OCI-LY7 (cell line): ENCODE results near the gene ULBP3. TPM values are rescaled to one million over a fixed set of nuclear protein-coding genes. Genes with fewer than 3 reads are reported as not detected.
"Not testable (repeated sequence)": the region's sequence is repeated elsewhere in the genome, so short reads cannot be mapped to it uniquely, and the experiment has no call there.

Source experiments
- BruUV-seq: library from RNA; stranded (reverse); fragments of 400-500 nt; replicated peaks from 2 replicates; lab custom pipeline; 2021; lab: Mats Ljungman, UMichigan
- CTCF ChIA-PET: fragments of 300-600 bp; sonication (Branson Sonifier 250); formaldehyde crosslinking; loops from one replicate; lab custom pipeline; 2022; ENCODE audit warnings: antibody characterized with exemption; ENCODE audit not compliant: unreplicated experiment; lab: Charles Lee
- POLR2A ChIA-PET: fragments of 300-600 bp; sonication (Branson Sonifier 250); formaldehyde crosslinking; loops from one replicate; lab custom pipeline; 2022; ENCODE audit warnings: antibody characterized with exemption; lab: Charles Lee
- DNase-seq: peaks from one replicate; pipeline ENCODE4 v3.0.0-alpha.2; 2015; ENCODE audit warnings: low spot score
- H2AFZ ChIP-seq: fragments of 200-600 bp; sonication (generic), shearing (Covaris generic); 2 replicates; pipeline ENCODE4 v1.6.1; 2014; ENCODE audit warnings: mild to moderate bottlenecking, antibody characterized with exemption, low read length, moderate library complexity
- H3K27ac ChIP-seq: fragments of 200-600 bp; sonication (generic); 2 replicates; pipeline ENCODE4 v1.5.1; 2014; ENCODE audit warnings: mixed run types, low read depth, mild to moderate bottlenecking, moderate library complexity, low read length, inconsistent platforms; ENCODE audit not compliant: poor library complexity, severe bottlenecking
- H3K36me3 ChIP-seq: fragments of 200-600 bp; sonication (generic); 2 replicates; pipeline ENCODE4 v1.6.1; 2014; ENCODE audit warnings: mild to moderate bottlenecking, antibody characterized with exemption, low read length, moderate library complexity, mixed read lengths; ENCODE audit not compliant: insufficient read depth
- H3K4me1 ChIP-seq: fragments of 200-600 bp; sonication (generic); 2 replicates; pipeline ENCODE4 v1.5.1; 2014; ENCODE audit warnings: mild to moderate bottlenecking, low read length; ENCODE audit not compliant: insufficient read depth, poor library complexity, severe bottlenecking
- H3K4me2 ChIP-seq: fragments of 200-600 bp; sonication (generic); 2 replicates; pipeline ENCODE4 v1.6.1; 2014; ENCODE audit warnings: mild to moderate bottlenecking, low read length
- H3K4me3 ChIP-seq: fragments of 200-600 bp; sonication (generic); 2 replicates; pipeline ENCODE4 v1.5.1; 2014; ENCODE audit warnings: mild to moderate bottlenecking, low read depth, low read length; ENCODE audit not compliant: poor library complexity, severe bottlenecking
- H3K79me2 ChIP-seq: fragments of 200-600 bp; sonication (generic); 2 replicates; pipeline ENCODE4 v1.6.1; 2016; ENCODE audit warnings: low read depth, mild to moderate bottlenecking, low read length, moderate library complexity, mixed read lengths; ENCODE audit not compliant: insufficient read depth
- H3K9me2 ChIP-seq: fragments of 200-600 bp; sonication (generic); 2 replicates; pipeline ENCODE4 v1.6.1; 2016; ENCODE audit warnings: mild to moderate bottlenecking, low read length, mixed read lengths; ENCODE audit not compliant: insufficient read depth
- H3K9me3 ChIP-seq: fragments of 200-600 bp; sonication (generic); 2 replicates; pipeline ENCODE4 v1.6.1; 2014; ENCODE audit warnings: mild to moderate bottlenecking, mixed run types, low read length, mixed read lengths
- H4K20me1 ChIP-seq: fragments of 200-600 bp; sonication (generic); 2 replicates; pipeline ENCODE4 v1.6.1; 2014; ENCODE audit warnings: mild to moderate bottlenecking, antibody characterized with exemption, low read length, moderate library complexity, mixed read lengths; ENCODE audit not compliant: insufficient read depth
- intact Hi-C: fragments of 100-400 bp; cut with micrococcal nuclease; formaldehyde crosslinking; loops from one replicate; pipeline ENCODE4 v1.10.0; 2022; ENCODE audit not compliant: unreplicated experiment
- total RNA-seq, 2 experiments: library from RNA; depleted of rRNA in 1 of 2; stranded (reverse); fragments of >200 nt in 1 of 2; shearing (Covaris generic) in 1 of 2; gene quantifications; 2 replicates each; pipeline ENCODE4 v1.2.3, GENCODE V29; 2014 to 2022

ULBP3 gene
- total RNA-seq, 2 experiments from 2014 or later, result 3.5 to 4.3 TPM

DNA sequence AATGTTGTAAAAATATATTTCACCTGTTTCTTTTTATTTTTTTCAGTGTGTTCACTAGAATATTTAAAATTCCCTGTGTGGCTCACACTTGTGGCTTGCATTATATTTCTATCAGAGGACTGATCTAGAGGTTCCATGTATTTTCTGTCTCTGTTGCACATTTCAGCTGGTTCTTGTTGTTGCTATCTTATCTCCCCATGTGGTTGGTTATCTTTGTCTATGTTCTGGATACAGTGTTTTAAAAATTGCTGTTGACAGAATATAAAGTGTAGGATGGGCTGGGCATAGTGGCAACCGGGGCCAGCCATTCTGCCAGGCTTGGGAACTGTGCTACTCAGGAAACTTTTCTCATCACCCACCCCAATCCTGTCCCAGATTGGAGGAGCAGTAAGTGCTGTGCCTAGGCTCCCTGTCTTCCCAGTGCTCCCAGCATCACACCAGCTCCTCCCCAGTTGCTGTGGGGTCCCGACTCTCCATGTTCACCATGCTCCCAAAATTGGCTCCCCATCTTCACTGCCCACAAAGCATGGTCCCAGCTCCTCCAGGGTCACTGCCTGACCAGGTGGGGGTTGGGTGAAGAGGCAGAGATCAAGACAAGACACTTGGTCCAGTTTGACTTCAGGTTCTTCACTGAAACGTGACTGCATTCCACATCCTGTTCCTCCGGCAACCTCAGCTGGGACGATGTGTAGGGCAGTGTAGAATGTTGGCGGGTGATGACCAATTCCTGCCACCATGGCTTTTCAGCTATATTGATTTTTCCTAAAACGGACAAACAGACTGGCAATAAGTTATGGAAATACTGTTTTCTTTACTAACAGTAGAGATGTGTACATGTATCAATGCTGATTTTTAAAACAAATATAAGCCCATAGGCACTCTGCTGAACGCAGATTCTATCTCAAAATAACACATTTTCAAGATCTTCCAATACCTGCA lies 55.8 kb downstream of the ULBP3 start:
- BruUV-seq, CTCF ChIA-PET, H3K4me2 ChIP-seq, DNase-seq, H3K4me1 ChIP-seq, H3K9me3 ChIP-seq, intact Hi-C loops, H2AFZ ChIP-seq, H3K79me2 ChIP-seq, H3K36me3 ChIP-seq, H3K27ac ChIP-seq, H3K9me2 ChIP-seq, H3K4me3 ChIP-seq, H4K20me1 ChIP-seq: not testable (repeated sequence)
- POLR2A ChIA-PET, result interaction anchor here (0.7 kb wide), 1 partner anchor 357 kb away, joined by 3 read pairs; no protein-coding TSS in a partner anchor

Other genes with a start within 250 kb of the ULBP3 start
- gene LRP11, start 204.8 kb downstream of the ULBP3 start, total RNA-seq (2014; rRNA removed; shearing (Covaris generic)), result 1.1 and 1.5 TPM in 2 replicates
- gene LRP11, start 204.8 kb downstream of the ULBP3 start, total RNA-seq (2022), result 1.2 and 1.5 TPM in 2 replicates
- not detected in 2 replicates for gene RAET1E, start 171.0 kb downstream of the ULBP3 start, total RNA-seq (2014; rRNA removed; shearing (Covaris generic))
- not detected in 2 replicates for gene RAET1E, start 171.0 kb downstream of the ULBP3 start, total RNA-seq (2022)
- gene RAET1G, start 146.0 kb downstream of the ULBP3 start, total RNA-seq (2014; rRNA removed; shearing (Covaris generic)), result not detected in 2 replicates
- not detected in 2 replicates for gene RAET1G, start 146.0 kb downstream of the ULBP3 start, total RNA-seq (2022)
- 0.60 TPM in 1 of 2 replicates, not detected in the other for gene ULBP2, start 127.1 kb downstream of the ULBP3 start, total RNA-seq (2014; rRNA removed; shearing (Covaris generic))
- 2.6 and 3.0 TPM in 2 replicates for gene ULBP2, start 127.1 kb downstream of the ULBP3 start, total RNA-seq (2022)
- gene ULBP1, start 105.2 kb downstream of the ULBP3 start, total RNA-seq (2014; rRNA removed; shearing (Covaris generic)), result 0.79 and 0.82 TPM in 2 replicates
- 1.9 and 2.3 TPM in 2 replicates for gene ULBP1, start 105.2 kb downstream of the ULBP3 start, total RNA-seq (2022)
- gene RAET1L, start 43.6 kb downstream of the ULBP3 start, total RNA-seq (2014; rRNA removed; shearing (Covaris generic)), result not detected in 2 replicates
- gene RAET1L, start 43.6 kb downstream of the ULBP3 start, total RNA-seq (2022), result not detected in 2 replicates
- gene PPP1R14C, start 73.9 kb upstream of the ULBP3 start, total RNA-seq (2014; rRNA removed; shearing (Covaris generic)), result not detected in 2 replicates
- gene PPP1R14C, start 73.9 kb upstream of the ULBP3 start, total RNA-seq (2022), result 1.3 and 1.8 TPM in 2 replicates